GM10847 (cell line): ENCODE data around the gene LDAF1.

Experiments used
- POLR2A ChIP-seq: IDR thresholded peaks from 2 replicates; pipeline ENCODE4 v1.6.1; 2011; ENCODE audit not compliant: insufficient read length; ENCODE audit errors: extremely low read depth

LDAF1 gene

DNA sequence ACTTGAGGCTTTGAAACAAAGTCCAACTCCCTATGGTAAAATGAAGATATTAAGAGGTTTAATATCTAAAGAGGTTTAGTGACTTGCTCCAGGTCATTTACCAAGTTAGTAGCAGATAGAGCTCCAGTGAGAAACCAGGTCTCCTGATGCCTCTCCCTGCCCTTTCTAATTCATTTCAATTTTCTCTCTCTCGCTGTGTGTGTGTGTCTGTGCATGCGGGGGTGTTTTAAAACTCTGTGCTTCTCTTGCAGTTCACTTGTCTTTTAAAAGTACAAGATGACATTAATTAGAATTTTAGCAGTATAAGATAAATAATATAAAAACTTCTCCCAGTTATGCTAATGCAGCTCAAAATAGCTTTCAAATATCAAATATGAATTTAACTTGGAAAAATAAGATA lies 61.1 kb downstream of the LDAF1 start:
- TF ChIP-seq POLR2A: no peak

DNA sequence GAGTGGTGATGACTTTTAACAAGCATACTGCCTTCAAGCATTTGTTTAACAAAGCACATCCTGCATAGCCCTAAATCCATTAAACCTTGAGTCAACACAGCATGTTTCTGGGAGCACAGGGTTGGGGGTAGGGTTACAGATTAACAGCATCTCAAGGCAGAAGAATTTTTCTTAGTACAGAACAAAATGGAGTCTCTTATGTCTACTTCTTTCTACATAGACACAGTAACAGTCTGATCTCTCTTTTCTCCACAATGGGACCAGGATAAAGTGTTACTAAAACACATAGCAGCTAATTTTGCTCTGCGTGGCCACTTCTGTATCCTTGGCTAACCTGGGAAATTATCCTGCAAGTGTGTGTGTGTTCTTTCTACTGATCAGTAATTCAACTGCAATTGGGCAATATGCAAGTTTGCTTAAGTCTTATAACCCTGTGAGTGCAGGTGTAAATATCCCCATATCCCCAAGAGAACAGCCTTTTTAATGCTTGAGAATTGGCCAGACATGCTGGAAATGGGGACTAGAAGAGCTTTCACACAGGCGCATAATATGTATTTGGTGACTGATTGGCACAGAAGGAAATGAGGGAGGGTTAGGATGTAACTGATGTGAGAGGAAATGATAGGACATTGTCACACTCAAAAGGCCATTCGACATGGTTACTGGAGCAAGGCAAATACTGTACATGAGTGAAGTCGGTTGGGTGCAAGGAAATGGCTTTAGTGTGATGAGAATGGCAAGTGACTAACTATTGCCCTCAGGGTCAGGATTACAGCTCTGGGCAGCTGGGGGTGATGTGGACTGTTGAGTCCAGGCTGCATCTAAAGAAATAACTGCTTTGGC lies 64.2 kb downstream of the LDAF1 start:
- TF ChIP-seq POLR2A: no peak

DNA sequence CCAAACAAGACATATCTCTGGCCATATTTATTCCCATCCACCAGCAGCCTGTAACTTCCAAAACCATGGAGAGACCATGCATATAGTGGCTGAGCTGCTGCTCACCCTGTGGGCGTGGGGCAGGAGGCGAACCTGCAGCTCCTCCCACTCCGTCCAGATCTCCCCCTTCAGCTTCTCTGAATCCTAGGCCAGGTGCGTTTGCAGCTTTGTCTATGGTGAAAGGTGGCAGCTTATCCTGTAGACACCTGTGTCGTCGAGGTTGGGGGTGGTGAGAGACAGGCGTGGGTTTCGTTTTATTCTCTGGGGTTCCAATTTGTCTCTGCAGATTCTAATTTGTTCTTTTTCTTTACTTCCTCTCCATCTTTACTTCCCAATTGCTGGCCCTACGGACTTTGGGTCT lies 65.3 kb downstream of the LDAF1 start:
- no peak for TF ChIP-seq POLR2A

DNA sequence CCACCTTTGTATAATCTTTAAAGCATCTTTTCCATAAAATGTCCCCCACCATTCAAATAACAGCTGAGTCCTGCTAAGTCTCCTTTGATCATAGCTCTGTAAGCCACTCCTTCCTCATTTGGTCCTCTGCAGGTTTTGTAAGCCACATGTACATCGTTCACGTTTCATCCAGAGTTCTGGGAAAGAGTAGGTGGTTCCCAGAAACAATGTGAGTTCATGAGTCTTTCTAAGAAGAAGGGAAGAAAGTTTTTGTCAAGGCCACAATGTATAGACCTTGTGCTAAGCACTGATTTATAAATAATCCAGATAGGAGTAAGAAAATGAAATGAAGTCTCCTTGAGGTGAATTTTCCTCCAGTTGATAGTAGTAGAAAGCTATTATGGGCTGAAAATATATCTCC lies 66.3 kb downstream of the LDAF1 start:
- no peak for TF ChIP-seq POLR2A

DNA sequence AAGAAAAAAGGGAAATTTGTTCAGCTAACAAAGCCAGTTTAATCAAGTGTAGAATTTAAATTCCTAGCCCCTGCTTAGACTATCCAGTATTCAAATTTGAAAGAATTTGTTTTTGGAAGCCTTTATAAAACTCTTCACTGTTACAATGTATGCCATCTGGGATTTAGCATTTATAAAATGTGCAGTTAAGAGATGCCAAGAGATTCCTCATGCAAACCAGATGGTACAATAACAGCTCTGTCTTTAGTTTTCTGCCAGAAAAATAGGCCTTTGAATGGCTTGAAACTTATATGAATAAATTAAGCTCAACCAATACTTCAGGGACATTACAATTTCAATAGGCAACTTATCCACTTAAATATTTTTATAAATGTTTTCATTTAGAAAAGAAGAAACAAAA lies 68.3 kb downstream of the LDAF1 start:
- TF ChIP-seq POLR2A: no peak

DNA sequence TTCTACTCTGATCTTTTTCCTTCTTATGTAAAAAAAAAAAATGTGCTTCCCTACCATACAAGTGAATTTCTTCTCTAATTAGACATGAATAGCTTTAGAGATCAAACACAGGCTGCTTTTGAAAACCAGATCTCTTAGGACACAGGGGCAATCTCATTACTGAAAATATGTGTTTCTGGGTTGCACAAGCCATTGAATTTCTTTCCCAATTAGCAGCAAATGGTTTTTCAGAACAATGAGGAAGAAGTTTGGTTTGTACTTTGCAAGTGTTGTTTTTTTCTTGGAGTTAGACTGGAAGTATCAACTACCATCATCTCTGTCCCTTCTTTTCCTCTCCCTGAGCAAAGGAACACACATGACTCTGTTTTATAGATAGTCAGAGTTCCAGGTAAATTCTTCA lies 69.4 kb downstream of the LDAF1 start:
- TF ChIP-seq POLR2A: no peak

DNA sequence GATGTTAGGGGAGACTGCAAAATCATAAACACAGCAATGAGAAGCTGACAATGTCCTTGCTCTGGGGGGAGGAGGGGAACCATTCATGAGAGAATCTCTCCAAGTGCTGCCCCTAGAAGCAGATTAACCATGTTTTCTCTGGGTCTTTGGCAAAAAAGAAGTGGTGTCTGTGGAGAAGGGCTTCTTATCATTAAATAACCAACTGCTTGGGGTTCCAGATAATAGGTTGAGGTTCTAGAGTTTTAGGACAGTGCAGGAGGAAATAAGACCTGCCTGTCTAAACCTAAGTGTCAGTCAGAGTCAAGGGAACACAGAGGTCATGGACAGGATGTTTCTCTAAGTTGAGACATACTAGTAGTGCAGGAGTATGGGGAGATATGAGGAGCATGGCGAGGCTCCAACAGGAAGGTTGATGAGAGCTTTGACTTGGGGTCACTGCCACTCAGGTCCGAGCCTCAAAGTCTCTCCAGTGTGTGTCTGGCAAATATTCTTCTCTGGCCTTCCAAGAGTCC lies 69.9 kb downstream of the LDAF1 start:
- TF ChIP-seq POLR2A: no peak
